Measurements from ENCODE around the gene ILKAP. TPM values are rescaled to one million over a fixed set of nuclear protein-coding genes. Genes with fewer than 3 reads are reported as not detected.

The ILKAP gene
- total and polyA plus RNA-seq, 2 donors (not counting 1 experiment from before 2014, with no cell fraction given): 82.5 to 98.6 TPM

- H3K27me3 Mint-ChIP-seq: no peaks in the 10 kb centered on the region
- no peak overlapping the region for H3K4me3 Mint-ChIP-seq
- H3K4me2 ChIP-seq (replicated peaks; ENCODE audit: low read depth, low read length, poor library complexity, severe bottlenecking): no peak overlapping the region
- no peaks in the 10 kb centered on the region for H4K20me1 ChIP-seq (ENCODE audit: control insufficient read depth, insufficient read depth, low read length, poor library complexity, severe bottlenecking)
- no peak overlapping the region for H3K27ac Mint-ChIP-seq
- no peak overlapping the region for H3K27ac ChIP-seq (ENCODE audit: low read length in 2 of 2)
- H3K36me3 ChIP-seq (replicated peaks in 1 of 2; ENCODE audit: control extremely low read depth in 1 of 2, control insufficient read depth in 1 of 2, extremely low read depth in 1 of 2, insufficient read depth in 2 of 2, low read length in 1 of 2): no peaks in the 10 kb centered on the region
- peaks cover 0 to 7% (median 1%) of the 10 kb centered on the region in 4 experiments for H3K27me3 ChIP-seq (replicated peaks in 1 of 4; ENCODE audit: control extremely low read depth in 1 of 4, control insufficient read depth in 3 of 4, insufficient read depth in 4 of 4, low read length in 3 of 4)
- ChIA-PET POLR2A (no interaction called here), CTCF (interaction anchor here (0.7 kb wide), 1 partner anchor 19 kb away, joined by 4 read pairs; no protein-coding TSS in a partner anchor)
- TF ChIP-seq, protein P1, sequence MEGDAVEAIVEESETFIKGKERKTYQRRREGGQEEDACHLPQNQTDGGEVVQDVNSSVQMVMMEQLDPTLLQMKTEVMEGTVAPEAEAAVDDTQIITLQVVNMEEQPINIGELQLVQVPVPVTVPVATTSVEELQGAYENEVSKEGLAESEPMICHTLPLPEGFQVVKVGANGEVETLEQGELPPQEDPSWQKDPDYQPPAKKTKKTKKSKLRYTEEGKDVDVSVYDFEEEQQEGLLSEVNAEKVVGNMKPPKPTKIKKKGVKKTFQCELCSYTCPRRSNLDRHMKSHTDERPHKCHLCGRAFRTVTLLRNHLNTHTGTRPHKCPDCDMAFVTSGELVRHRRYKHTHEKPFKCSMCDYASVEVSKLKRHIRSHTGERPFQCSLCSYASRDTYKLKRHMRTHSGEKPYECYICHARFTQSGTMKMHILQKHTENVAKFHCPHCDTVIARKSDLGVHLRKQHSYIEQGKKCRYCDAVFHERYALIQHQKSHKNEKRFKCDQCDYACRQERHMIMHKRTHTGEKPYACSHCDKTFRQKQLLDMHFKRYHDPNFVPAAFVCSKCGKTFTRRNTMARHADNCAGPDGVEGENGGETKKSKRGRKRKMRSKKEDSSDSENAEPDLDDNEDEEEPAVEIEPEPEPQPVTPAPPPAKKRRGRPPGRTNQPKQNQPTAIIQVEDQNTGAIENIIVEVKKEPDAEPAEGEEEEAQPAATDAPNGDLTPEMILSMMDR (IDR thresholded peaks at IDR 0.05): no peak
- TF ChIP-seq EZH2 (IDR thresholded peaks at IDR 0.05; ENCODE audit: borderline replicate concordance, insufficient read depth, low read depth, low read length, poor library complexity, severe bottlenecking): no peak
- peaks cover 0 to 4% (median 0%) of the 10 kb centered on the region in 3 donors for H3K9me3 ChIP-seq (ENCODE audit: control extremely low read depth in 1 of 3, control insufficient read depth in 2 of 3, insufficient read depth in 1 of 3, low read length in 2 of 3)
- no peak overlapping the region for H2AFZ ChIP-seq (ENCODE audit: insufficient read depth, low read depth, low read length, poor library complexity, severe bottlenecking)
- H3K4me1 Mint-ChIP-seq: peaks cover 12% of the 10 kb centered on the region
- intact Hi-C loops (cut with micrococcal nuclease): no loop called here
- no peak overlapping the region for H3K4me3 ChIP-seq (ENCODE audit: control extremely low read depth in 1 of 5, extremely low read depth in 1 of 5, insufficient read depth in 1 of 5, low read depth in 2 of 5, low read length in 4 of 5)
- H3K9ac ChIP-seq (ENCODE audit: low read length): no peak overlapping the region
- no peaks in the 10 kb centered on the region for H3K79me2 ChIP-seq (ENCODE audit: control insufficient read depth, insufficient read depth, low read length)
- peaks cover 16 to 26% of the 10 kb centered on the region in 2 donors for H3K4me1 ChIP-seq (ENCODE audit: control insufficient read depth in 2 of 2, insufficient read depth in 2 of 2, low read length in 2 of 2)
- ATAC-seq (ENCODE audit: low read depth) (no peak), DNase-seq (no peak)
- no peaks in the 10 kb centered on the region for H3K9me3 Mint-ChIP-seq (ENCODE audit: insufficient read depth)
- WGBS (ENCODE audit: insufficient coverage): 68% methylated on average over 4 of the region's 10 CpGs
Observed at GRCh38 chr2:238141541-238142318, 61.8 kb downstream of the ILKAP start.
